H1 (cell line): ENCODE measurements around the gene ZNF586. TPM values are rescaled to one million over a fixed set of nuclear protein-coding genes. Genes with fewer than 3 reads are reported as not detected.

Experiments
- ASH2L ChIP-seq: fragments of 200-600, 300-600 bp; sonication (generic); IDR thresholded peaks from one replicate; pipeline ENCODE4 v1.7.1; 2017; ENCODE audit warnings: low read length
- BRCA1 ChIP-seq: IDR thresholded peaks from 2 replicates; pipeline ENCODE4 v1.6.1; 2012; ENCODE audit warnings: low read depth, low read length, improper control_type of control experiment
- CBX5 ChIP-seq: fragments of 300-800, 300-1000 bp; sonication (generic); IDR thresholded peaks from 2 replicates; pipeline ENCODE4 v1.7.1; 2016; ENCODE audit warnings: antibody characterized with exemption, low read length, low read depth
- CHD1 ChIP-seq: IDR thresholded peaks from 2 replicates; pipeline ENCODE4 v1.6.1; 2012; ENCODE audit warnings: low read depth, low read length, improper control_type of control experiment
- CREB1 ChIP-seq: IDR thresholded peaks from 2 replicates; pipeline ENCODE4 v1.6.1; 2012; ENCODE audit warnings: inconsistent platforms
- CTCF ChIP-seq, 3 experiments: IDR thresholded peaks; 1 replicate in 2 of 3; 2 replicates in 1 of 3; pipeline versions ENCODE4 v1.5.1 to v1.6.1; 2011; ENCODE audit warnings: low read length in 3 of 3, mild to moderate bottlenecking in 3 of 3, inconsistent platforms in 2 of 3, low read depth in 1 of 3, moderate library complexity in 1 of 3; ENCODE audit not compliant: insufficient read depth in 1 of 3; ENCODE audit errors: control extremely low read depth in 1 of 3
- EZH2 ChIP-seq: fragments of 200-600 bp; sonication (generic); IDR thresholded peaks from 2 replicates; pipeline ENCODE4 v1.7.1; 2012; ENCODE audit warnings: low read depth, mild to moderate bottlenecking, moderate library complexity, low read length, inconsistent platforms; ENCODE audit not compliant: severe bottlenecking
- GABPA ChIP-seq: IDR thresholded peaks from 2 replicates; pipeline ENCODE4 v1.6.1; 2011; ENCODE audit warnings: mild to moderate bottlenecking, low read length, moderate library complexity, borderline replicate concordance; ENCODE audit not compliant: insufficient read depth
- HDAC2 ChIP-seq, 2 experiments: fragments of 300-600 bp in 1 of 2; sonication (generic) in 1 of 2; IDR thresholded peaks; 2 replicates each; pipeline ENCODE4 v1.6.1; 2011 to 2012; ENCODE audit warnings: low read depth in 2 of 2, low read length in 2 of 2, mild to moderate bottlenecking in 2 of 2, moderate library complexity in 2 of 2, borderline replicate concordance in 1 of 2, inconsistent platforms in 1 of 2
- HDAC6 ChIP-seq: IDR thresholded peaks from one replicate; pipeline ENCODE4 v1.7.1; 2012; ENCODE audit warnings: low read depth, mild to moderate bottlenecking, inconsistent platforms, low read length, moderate library complexity
- JUN ChIP-seq: IDR thresholded peaks from 2 replicates; pipeline ENCODE4 v1.6.1; 2011; ENCODE audit warnings: low read depth, mild to moderate bottlenecking, improper control_type of control experiment, low read length
- JUND ChIP-seq: IDR thresholded peaks from 2 replicates; pipeline ENCODE4 v1.6.1; 2011; ENCODE audit warnings: mild to moderate bottlenecking, improper control_type of control experiment, low read length
- PHF8 ChIP-seq: fragments of 200-600 bp; sonication (generic); conservative IDR thresholded peaks from 2 replicates; pipeline ENCODE4 v1.7.1; 2012; ENCODE audit warnings: low read depth, mild to moderate bottlenecking, inconsistent platforms, low read length, moderate library complexity
- POLR2A ChIP-seq, 2 experiments: IDR thresholded peaks; 1 replicate in 1 of 2; 2 replicates in 1 of 2; pipeline ENCODE4 v1.6.1; 2011; ENCODE audit warnings: low read depth in 2 of 2, low read length in 2 of 2, mild to moderate bottlenecking in 2 of 2; ENCODE audit errors: control extremely low read depth in 1 of 2
- POU5F1 ChIP-seq: IDR thresholded peaks from 2 replicates; pipeline ENCODE4 v1.6.1; 2011; ENCODE audit warnings: low read depth, mild to moderate bottlenecking, low read length, moderate library complexity
- RBBP5 ChIP-seq: IDR thresholded peaks from 2 replicates; pipeline ENCODE4 v1.7.1; 2012; ENCODE audit warnings: low read depth, mild to moderate bottlenecking, inconsistent platforms, low read length, moderate library complexity, borderline replicate concordance
- SIN3A ChIP-seq, 2 experiments: IDR thresholded peaks in 1 of 2; conservative IDR thresholded peaks in 1 of 2; 2 replicates each; pipeline ENCODE4 v1.6.1; 2011 to 2012; ENCODE audit warnings: low read length in 2 of 2, improper control_type of control experiment in 1 of 2, low read depth in 1 of 2, mild to moderate bottlenecking in 1 of 2
- SRF ChIP-seq: IDR thresholded peaks from 2 replicates; pipeline ENCODE4 v1.6.1; 2011; ENCODE audit warnings: mild to moderate bottlenecking, low read depth, low read length, moderate library complexity
- SUZ12 ChIP-seq: fragments of 200-600 bp; sonication (generic); IDR thresholded peaks from 2 replicates; pipeline ENCODE4 v1.6.1; 2012; ENCODE audit warnings: mild to moderate bottlenecking, inconsistent platforms, low read length, moderate library complexity, mixed read lengths
- TAF1 ChIP-seq: IDR thresholded peaks from 2 replicates; pipeline ENCODE4 v1.6.1; 2011; ENCODE audit warnings: mild to moderate bottlenecking, low read depth, low read length
- TAF7 ChIP-seq: optimal IDR thresholded peaks from 2 replicates; pipeline ENCODE3; 2011; ENCODE audit warnings: low read depth, mild to moderate bottlenecking, inconsistent platforms, low read length, moderate library complexity, borderline replicate concordance
- polyA plus RNA-seq, 7 experiments: library from polyadenylated mRNA; depleted of rRNA in 3 of 7; stranded (reverse) in 5 of 7; unstranded in 2 of 7; fragments of >200 nt in 5 of 7; fragments of 200-250 nt in 2 of 7; gene quantifications; 1 replicate in 5 of 7; 2 replicates in 1 of 7; 4 replicates in 1 of 7; pipeline versions ENCODE4 v1.2.1 to v1.2.3, GENCODE V29; 2011 to 2013; ENCODE audit warnings: missing spikeins in 2 of 7, mixed read lengths in 2 of 7
- total RNA-seq: library from RNA; stranded (reverse); fragmentation: NEBNext Ultra II Directional; extraction: Animal tissue kit (Norgen Biotek cat#: 25700); gene quantifications from 2 replicates; pipeline ENCODE4 v1.2.1, GENCODE V29; 2021

Gene ZNF586
- total and polyA plus RNA-seq, 2 of the 8 experiments (the other 6 are each of a cell fraction or from before 2014, with no cell fraction given): 8.1 to 15.5 TPM

- TF ChIP-seq POU5F1 (no peak), HDAC6 (no peak), ASH2L (peak; percentile 86), TAF1 (peak; percentile 77), JUND (peak; percentile 77), CREB1 (no peak), PHF8 (peak; percentile 50; the same call in 1 of the 2 replicates), HDAC2 (IDR thresholded peaks at IDR 0.05; ENCODE audit: borderline replicate concordance in 1 of 2, low read depth in 2 of 2, low read length in 2 of 2) (no peak; a peak in 1 of 4 replicates), CBX5 (no peak), GABPA (no peak), EZH2 (no peak), JUN (no peak), TAF7 (peak; percentile 33), SUZ12 (no peak), POLR2A (IDR thresholded peaks at IDR 0.05; ENCODE audit: control extremely low read depth in 1 of 2, low read depth in 2 of 2, low read length in 2 of 2) (peak in 1 of 2 experiments; percentile 72), CHD1 (no peak; the same call in 1 of the 2 replicates), SRF (no peak), RBBP5 (peak; percentile 3; the same call in 1 of the 2 replicates), BRCA1 (no peak), SIN3A (conservative IDR thresholded peaks at IDR 0.05 in 1 of 2, IDR thresholded peaks at IDR 0.05 in 1 of 2; ENCODE audit: low read depth in 1 of 2, low read length in 2 of 2) (no peak), CTCF (IDR thresholded peaks at IDR 0.05; ENCODE audit: control extremely low read depth in 1 of 3, insufficient read depth in 1 of 3, low read depth in 1 of 3, low read length in 3 of 3) (no peak)
Measured at GRCh38 chr19:57803594-57804325, 34.3 kb downstream of the ZNF586 start (continued).
